NCI-H2107 (cell line): ENCODE results near the gene IRF4.

Source experiments
- DNase-seq: peaks from one replicate; lab custom pipeline; 2025; lab: John Stamatoyannopoulos, UW

The IRF4 gene

DNA sequence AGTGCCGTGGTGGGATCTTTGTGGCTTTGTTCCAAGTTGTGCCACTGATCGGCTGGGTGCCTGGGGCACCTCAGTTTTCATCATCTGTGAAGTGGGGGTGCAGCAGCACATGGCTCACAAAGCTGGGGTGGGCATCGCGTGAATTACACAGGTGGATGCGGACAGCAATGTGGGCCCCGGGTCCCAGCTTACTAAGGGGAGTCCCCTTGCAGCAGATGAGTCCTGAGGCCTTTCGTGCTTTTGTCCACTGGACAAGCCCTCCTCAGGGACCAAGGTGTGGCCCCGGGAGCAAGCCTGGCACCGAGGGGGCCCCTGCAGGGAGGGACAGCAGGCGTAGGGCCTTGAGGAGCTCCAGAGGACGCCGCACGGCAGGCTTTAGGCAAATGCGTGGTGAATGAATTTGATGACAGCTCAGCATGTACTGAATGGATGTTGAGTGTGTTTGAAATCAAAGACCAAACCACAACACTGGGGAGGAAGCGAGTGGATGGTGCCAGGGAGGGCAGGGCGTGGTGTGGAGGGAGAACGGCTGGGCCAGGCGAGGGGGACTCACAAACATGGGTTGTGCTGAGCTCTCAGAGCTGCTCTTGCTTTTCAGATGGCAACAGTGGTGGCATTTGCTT lies 53.2 kb downstream of the IRF4 start:
- DNase-seq = no peak

DNA sequence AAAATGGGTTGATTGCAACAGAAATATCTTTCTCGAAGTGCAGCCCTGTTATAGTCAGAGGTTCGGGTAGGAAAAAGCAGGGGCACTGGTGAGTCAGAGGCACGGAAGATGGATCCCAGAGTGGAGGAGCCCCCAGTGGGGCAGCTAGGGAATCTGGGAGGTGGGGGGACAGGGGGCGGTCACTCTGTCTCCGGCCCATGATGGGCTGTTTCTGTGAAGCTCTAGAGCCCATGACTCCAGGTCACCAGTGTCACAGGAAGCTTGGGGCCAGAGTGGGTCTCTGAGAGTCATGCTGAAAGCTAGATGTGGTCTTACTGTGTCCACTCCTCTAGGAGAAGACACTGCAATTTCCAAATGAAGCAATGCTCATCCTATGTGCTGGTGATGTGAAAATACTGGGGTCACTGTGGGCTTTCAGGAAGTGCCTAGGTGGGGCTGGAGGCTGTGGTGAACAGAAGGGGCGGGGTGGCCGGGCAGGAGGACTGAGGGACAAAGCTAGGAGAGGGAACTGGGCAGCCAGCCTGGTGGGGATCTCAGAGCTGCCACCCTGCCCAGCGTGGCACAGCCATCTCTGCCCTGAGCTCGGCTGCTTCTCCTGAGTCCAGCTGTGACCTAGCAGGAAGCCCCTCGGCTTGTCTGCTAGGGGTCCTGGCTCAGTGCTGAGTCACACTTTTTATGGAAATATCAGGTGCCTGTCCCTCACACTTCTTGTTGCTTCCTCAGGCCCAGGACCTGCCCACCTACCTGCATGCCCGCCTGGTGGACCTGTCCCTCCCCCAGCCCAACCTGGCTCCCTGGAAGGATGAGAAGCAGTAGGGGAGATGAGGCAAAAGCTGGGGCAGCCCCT lies 54.2 kb downstream of the IRF4 start:
- DNase-seq = no peak

- DNase-seq = no peak
These were observed 55.1 kb downstream of the IRF4 start for GRCh38 chr6:446418-447366.

GRCh38 chr6:447381-448165 lies 56.0 kb downstream of the IRF4 start:
- no peak for DNase-seq

DNA sequence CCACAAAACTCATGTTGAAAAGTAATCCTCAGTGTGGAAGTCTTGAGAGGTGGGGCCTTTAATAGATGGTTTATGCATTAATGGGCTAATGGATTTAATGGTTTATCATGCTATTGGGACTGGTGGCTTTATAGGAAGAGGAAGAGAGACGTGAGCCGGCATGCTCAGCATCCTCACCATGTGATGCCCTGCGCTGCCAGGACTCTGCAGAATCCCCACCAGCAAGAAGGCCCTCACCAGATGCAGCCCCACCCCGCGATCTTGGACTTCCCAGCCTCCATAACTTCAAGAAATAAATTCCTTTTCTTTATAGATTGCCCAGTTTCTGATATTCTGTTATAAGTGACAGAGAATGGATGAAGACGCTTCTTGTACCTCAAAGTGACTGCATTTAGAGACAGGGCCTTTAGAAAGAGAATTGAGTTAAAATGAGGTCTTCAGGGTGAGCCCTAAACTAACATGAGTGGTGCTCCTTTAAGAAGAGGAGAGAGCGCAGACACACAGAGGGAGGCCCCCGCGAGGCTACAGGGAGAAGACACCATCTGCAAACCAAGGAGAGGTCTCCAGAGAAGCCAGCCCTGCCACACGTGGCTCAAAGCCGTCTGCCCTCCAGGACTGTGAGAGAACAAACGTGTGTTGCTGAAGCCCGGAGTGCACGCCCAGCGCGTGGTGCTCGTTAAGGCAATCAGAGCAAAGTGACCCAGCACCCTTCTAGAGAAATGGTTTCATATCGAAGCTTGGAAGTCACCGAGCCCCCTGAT lies 56.9 kb downstream of the IRF4 start:
- no peak for DNase-seq

- no peak for DNase-seq
These were observed 57.5 kb downstream of the IRF4 start for GRCh38 chr6:449057-449430.

- DNase-seq = no peak
These were observed 58.2 kb downstream of the IRF4 start for GRCh38 chr6:449486-450419.

DNA sequence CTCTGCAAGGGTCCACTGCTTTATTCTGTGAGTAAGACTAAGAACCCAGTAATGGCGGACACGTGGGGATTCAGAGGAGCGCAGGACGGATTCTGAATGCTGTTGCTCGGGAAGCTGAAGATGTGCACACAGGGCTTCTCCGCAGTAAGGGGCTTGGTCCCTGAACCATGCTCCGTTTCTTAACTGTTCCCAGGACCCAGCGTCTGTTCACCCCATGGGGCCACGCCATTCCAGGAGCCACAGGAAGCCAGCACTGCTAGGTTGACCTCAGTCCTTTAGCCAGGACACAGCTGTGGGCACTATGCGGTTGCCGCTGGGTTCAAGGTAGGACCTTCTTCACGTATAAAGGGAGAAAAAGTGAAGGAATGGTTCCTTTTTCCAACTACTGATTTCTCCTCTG lies 59.8 kb downstream of the IRF4 start:
- DNase-seq = no peak

DNA sequence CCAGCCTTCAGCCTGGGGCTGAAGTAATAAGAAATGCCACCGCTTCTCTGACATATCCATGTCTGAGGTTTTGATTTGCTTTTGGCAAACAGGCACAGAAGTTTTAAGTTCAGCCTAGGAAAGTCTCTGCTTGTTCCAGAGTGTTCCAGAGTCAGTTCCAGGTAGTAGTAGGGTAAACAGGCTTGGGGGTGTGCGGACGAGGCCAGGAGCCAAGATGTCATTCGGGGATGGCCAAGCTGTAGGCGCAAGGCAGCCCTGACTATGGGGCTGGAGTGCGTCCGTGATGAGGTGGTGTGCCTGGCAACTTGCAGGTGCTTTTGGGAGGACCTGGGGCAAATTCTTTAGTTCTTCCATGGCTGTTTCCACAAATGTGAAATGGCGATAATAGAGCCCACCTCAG lies 60.3 kb downstream of the IRF4 start:
- no peak for DNase-seq

DNA sequence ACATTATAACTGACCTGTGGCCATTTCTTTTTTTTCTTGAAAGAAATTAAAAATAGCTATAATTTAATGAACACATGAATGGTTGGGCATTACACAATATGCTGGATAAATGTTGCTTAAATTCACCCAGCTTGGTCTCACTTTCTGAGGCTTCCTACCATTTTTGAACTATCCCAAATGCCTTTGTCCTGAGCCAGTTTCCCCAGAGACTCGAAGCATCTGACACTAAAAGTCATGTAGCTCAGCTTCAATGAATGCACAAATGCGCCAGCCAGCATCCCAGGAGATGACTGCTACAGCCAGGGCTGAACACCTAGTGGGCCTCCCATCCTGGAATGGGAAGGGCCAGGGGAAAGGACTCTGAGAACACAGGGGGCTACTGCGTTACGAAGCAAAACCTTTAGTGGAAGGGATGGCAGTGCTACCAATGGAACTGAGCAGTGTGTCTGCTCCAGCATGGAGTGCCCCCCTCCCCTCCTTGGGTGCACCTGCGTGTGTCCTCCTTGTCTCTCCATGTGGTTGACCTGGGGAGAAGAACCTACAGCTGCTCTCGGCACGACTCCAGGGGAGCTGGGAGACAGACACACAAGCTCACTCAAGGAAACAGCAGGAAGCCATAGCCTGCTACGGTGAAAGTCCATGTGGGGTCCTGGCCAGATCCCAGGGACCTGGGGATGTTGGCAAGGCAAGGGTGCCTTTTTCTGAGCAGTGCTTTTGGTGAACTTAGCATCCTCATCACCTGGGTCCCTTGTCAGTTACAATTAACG lies 60.9 kb downstream of the IRF4 start:
- no peak for DNase-seq

DNA sequence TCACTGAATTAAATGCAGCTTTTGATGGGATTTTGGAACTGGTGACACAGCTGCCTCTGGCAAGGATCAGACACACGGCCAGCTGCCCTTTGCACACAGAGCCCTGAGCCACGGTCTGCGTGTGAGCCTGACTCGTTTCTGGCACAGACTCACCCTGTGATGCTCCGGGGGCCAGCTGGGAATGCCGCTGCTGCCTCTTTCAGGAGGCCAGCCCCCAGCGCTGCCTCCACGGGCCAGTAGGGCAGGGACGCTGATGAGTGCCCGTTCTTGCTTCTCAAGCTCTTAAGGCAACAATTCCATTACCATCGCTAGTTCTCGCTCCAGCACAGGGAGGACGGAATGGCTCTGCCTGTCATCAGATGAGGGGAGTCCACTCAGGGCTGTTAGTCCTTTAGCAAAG lies 61.6 kb downstream of the IRF4 start:
- DNase-seq = no peak

- no peak for DNase-seq
These were observed 62.8 kb downstream of the IRF4 start for GRCh38 chr6:454148-454991.

DNA sequence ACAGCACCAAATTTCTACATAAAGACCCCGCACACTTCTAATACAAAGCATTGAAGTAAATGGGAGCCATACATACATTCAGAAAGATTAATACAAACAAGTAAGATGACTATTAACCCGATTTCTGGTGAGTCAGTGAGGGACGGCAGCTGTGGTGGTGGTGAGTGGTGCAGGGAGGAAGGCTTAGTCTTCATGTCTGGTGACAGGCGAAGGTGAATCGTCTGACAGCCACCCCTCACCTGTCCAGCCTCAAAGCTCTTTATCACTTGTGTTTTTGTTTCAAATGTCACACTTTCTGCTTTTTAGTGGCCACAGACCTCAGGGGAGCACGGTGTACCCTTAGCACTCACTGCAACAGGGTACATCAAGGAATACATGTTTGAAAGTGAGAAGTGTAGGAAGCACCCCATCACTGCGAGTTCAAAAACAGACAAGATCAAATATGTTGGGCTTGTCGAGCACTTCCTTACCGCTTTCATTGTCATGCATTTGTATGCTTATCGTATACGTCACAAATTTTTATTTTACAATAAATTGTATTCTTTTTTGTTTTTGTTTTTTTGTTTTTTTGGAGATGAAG lies 63.5 kb downstream of the IRF4 start:
- DNase-seq = no peak

DNA sequence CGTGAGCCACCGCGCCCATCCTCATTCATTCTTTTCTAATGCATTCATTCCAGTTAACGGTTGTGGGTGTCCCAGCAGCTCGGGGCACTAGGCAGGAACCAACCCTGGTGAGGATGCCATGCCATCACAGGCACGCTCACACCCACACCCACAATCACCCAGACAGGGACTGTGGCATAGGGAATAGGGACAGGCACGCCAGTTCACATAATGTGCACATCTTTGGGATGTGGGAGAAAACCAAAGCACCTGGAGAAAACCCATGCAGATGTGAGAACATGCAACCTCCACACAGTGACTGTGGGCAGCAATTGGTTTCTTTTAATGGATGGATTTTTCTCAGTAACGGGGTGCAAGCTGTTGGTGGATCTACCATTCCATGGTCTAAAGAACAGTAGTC lies 64.3 kb downstream of the IRF4 start:
- no peak for DNase-seq

DNA sequence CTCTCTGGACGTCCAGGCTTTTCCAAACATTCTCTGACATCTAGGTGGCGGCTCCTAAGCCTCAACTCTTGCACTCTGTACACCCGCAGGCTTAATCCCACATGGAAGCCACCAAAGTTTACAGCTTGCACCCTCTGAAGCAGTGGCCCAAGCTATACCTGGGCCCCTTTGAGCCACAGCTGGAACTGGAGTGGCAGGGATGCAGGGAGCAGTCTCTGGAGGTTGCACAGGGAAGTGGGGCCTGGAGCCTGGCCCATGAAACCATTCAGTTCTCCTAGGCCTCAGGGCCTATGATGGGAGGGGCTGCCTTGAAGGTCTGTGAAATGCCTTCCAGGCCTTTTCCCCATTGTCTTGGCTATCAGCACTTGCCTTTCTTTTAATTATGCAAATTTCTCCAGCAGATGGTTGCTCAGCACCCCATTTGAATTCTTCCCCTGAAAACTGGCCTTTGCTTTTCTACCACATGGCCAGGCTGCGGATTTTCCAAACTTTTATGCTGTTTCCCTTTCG lies 64.9 kb downstream of the IRF4 start:
- no peak for DNase-seq

- no peak for DNase-seq
These were observed 65.3 kb downstream of the IRF4 start for GRCh38 chr6:456887-457286.
